Astrocyte (in vitro differentiated cells and primary cell): ENCODE results near the gene DIP2C. TPM values are rescaled to one million over a fixed set of nuclear protein-coding genes. Genes with fewer than 3 reads are reported as not detected.

Source experiments
- DNase-seq: peaks from one replicate; pipeline ENCODE4 v3.0.0-alpha.2; 2010; ENCODE audit warnings: low read depth
- FAIRE-seq: peaks from 2 replicates; lab custom pipeline; 2011; peaks lifted over from hg19 to GRCh38; lab: Jason Lieb, UNC
- H2AFZ ChIP-seq: 2 replicates; pipeline ENCODE4 v1.6.0; 2012; ENCODE audit warnings: low read depth, low read length, inconsistent platforms
- H3K27ac ChIP-seq: 2 replicates; pipeline ENCODE4 v1.5.1; 2011; ENCODE audit warnings: low read depth, low read length, inconsistent platforms
- H3K27me3 ChIP-seq: 2 replicates; pipeline ENCODE4 v1.6.0; 2011; ENCODE audit warnings: low read length, inconsistent platforms; ENCODE audit not compliant: insufficient read depth
- H3K36me3 ChIP-seq: 2 replicates; pipeline ENCODE4 v1.5.1; 2011; ENCODE audit warnings: low read length, inconsistent platforms; ENCODE audit not compliant: insufficient read depth
- H3K4me1 ChIP-seq: 2 replicates; pipeline ENCODE4 v1.5.1; 2011; ENCODE audit warnings: low read length, inconsistent platforms; ENCODE audit not compliant: insufficient read depth
- H3K4me2 ChIP-seq: 2 replicates; pipeline ENCODE4 v1.6.0; 2012; ENCODE audit warnings: low read length, inconsistent platforms
- H3K4me3 ChIP-seq: 2 replicates; pipeline ENCODE4 v1.5.1; 2011; ENCODE audit warnings: low read depth, mild to moderate bottlenecking, low read length, inconsistent platforms; ENCODE audit not compliant: insufficient read depth
- H3K79me2 ChIP-seq: 2 replicates; pipeline ENCODE4 v1.6.0; 2012; ENCODE audit warnings: mild to moderate bottlenecking, low read length, inconsistent platforms; ENCODE audit not compliant: insufficient read depth
- H3K9ac ChIP-seq: 2 replicates; pipeline ENCODE4 v1.6.0; 2012; ENCODE audit warnings: mild to moderate bottlenecking, low read length, inconsistent platforms
- H3K9me3 ChIP-seq: 2 replicates; pipeline ENCODE4 v1.5.1; 2012; ENCODE audit warnings: low read depth, mild to moderate bottlenecking, low read length, inconsistent platforms; ENCODE audit not compliant: insufficient read depth
- H4K20me1 ChIP-seq: 2 replicates; pipeline ENCODE4 v1.6.0; 2012; ENCODE audit warnings: low read length, inconsistent platforms; ENCODE audit not compliant: insufficient read depth
- H3K27ac Mint-ChIP-seq: one replicate; pipeline ENCODE4 v1.8.0; 2021; ENCODE audit warnings: mild to moderate bottlenecking, mixed read lengths; ENCODE audit not compliant: unreplicated experiment
- H3K27me3 Mint-ChIP-seq: one replicate; pipeline ENCODE4 v1.8.0; 2021; ENCODE audit warnings: low read depth, mixed read lengths; ENCODE audit not compliant: unreplicated experiment
- H3K36me3 Mint-ChIP-seq: one replicate; pipeline ENCODE4 v1.8.0; 2021; ENCODE audit warnings: low read depth, mixed read lengths; ENCODE audit not compliant: unreplicated experiment
- H3K4me1 Mint-ChIP-seq: one replicate; pipeline ENCODE4 v1.8.0; 2021; ENCODE audit warnings: low read depth, mixed read lengths; ENCODE audit not compliant: unreplicated experiment
- H3K4me3 Mint-ChIP-seq: one replicate; pipeline ENCODE4 v1.8.0; 2021; ENCODE audit warnings: mild to moderate bottlenecking, moderate library complexity, mixed read lengths; ENCODE audit not compliant: unreplicated experiment
- H3K9me3 Mint-ChIP-seq: one replicate; pipeline ENCODE4 v1.8.0; 2021; ENCODE audit warnings: mild to moderate bottlenecking, mixed read lengths; ENCODE audit not compliant: unreplicated experiment
- CTCF ChIP-seq: IDR thresholded peaks from 2 replicates; pipeline ENCODE4 v1.5.1; 2011; ENCODE audit warnings: low read depth, mild to moderate bottlenecking, inconsistent platforms, low read length, moderate library complexity; ENCODE audit not compliant: insufficient read depth
- EZH2 ChIP-seq: IDR thresholded peaks from 2 replicates; pipeline ENCODE4 v1.6.1; 2012; ENCODE audit warnings: mild to moderate bottlenecking, low read length, inconsistent platforms; ENCODE audit not compliant: insufficient read depth
- total RNA-seq: library from RNA; stranded (reverse); gene quantifications from 2 replicates; pipeline ENCODE4 v1.2.1, GENCODE V29; 2021

Gene DIP2C
- total RNA-seq, 1 donor from 2014 or later: 27.3 TPM

- FAIRE-seq (no peak), DNase-seq (no peak)
- peaks cover 87% of the 10 kb centered on the region for H3K79me2 ChIP-seq
- H3K4me1 Mint-ChIP-seq: peaks cover 26% of the 10 kb centered on the region
- H3K4me1 ChIP-seq: peaks cover 15% of the 10 kb centered on the region
- no peak overlapping the region for H3K27ac ChIP-seq
- TF ChIP-seq EZH2: no peak
- TF ChIP-seq CTCF: no peak
- peaks cover 98% of the 10 kb centered on the region for H4K20me1 ChIP-seq
- no peak overlapping the region for H3K27ac Mint-ChIP-seq
- H3K9me3 ChIP-seq: no peaks in the 10 kb centered on the region
- H3K9ac ChIP-seq: no peak overlapping the region
- H3K36me3 Mint-ChIP-seq: peaks cover 5% of the 10 kb centered on the region
- H3K4me3 Mint-ChIP-seq: no peak overlapping the region
- H3K36me3 ChIP-seq: no peaks in the 10 kb centered on the region
- peaks cover under 1% of the 10 kb centered on the region for H3K9me3 Mint-ChIP-seq
- H3K27me3 Mint-ChIP-seq: no peaks in the 10 kb centered on the region
- H2AFZ ChIP-seq: no peak overlapping the region
- no peaks in the 10 kb centered on the region for H3K27me3 ChIP-seq
- H3K4me2 ChIP-seq: no peak overlapping the region
- no peak overlapping the region for H3K4me3 ChIP-seq
Measured at GRCh38 chr10:497898-498451, 191.5 kb downstream of the DIP2C start.

DNA sequence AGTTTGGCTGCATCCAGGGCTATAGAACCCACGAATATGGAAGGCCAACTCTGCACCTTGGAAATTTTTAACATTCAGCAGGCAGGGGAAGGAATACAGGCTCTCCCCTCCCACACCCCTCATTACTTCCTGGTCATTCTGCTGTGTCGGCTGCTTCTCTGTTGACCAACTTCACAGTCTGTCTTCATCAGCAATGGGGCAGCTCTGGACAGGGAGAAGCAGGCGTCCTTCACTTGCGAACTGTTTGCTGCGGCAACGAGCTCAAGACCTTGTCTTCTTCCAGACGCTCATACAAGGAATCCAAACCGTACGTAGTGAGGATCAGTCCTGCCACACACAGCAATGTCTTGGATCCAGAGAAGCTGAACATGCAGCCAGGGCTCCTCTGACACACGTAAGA, 192.2 kb downstream of the DIP2C start:
- no peaks in the 10 kb centered on the region for H3K27me3 Mint-ChIP-seq
- TF ChIP-seq EZH2 (no peak), CTCF (no peak)
- peaks cover 87% of the 10 kb centered on the region for H3K79me2 ChIP-seq
- no peak overlapping the region for H2AFZ ChIP-seq
- peaks cover 5% of the 10 kb centered on the region for H3K36me3 Mint-ChIP-seq
- no peak overlapping the region for H3K4me3 ChIP-seq
- H3K9me3 ChIP-seq: no peaks in the 10 kb centered on the region
- no peak overlapping the region for H3K9ac ChIP-seq
- H3K4me1 Mint-ChIP-seq: peaks cover 27% of the 10 kb centered on the region
- H3K9me3 Mint-ChIP-seq: no peaks in the 10 kb centered on the region
- no peak overlapping the region for H3K4me2 ChIP-seq
- DNase-seq: no peak
- FAIRE-seq: no peak
- no peak overlapping the region for H3K4me3 Mint-ChIP-seq
- peaks cover 98% of the 10 kb centered on the region for H4K20me1 ChIP-seq
- no peak overlapping the region for H3K27ac ChIP-seq
- no peaks in the 10 kb centered on the region for H3K27me3 ChIP-seq
- no peak overlapping the region for H3K27ac Mint-ChIP-seq
- H3K4me1 ChIP-seq: peaks cover 15% of the 10 kb centered on the region
- no peaks in the 10 kb centered on the region for H3K36me3 ChIP-seq

DNA sequence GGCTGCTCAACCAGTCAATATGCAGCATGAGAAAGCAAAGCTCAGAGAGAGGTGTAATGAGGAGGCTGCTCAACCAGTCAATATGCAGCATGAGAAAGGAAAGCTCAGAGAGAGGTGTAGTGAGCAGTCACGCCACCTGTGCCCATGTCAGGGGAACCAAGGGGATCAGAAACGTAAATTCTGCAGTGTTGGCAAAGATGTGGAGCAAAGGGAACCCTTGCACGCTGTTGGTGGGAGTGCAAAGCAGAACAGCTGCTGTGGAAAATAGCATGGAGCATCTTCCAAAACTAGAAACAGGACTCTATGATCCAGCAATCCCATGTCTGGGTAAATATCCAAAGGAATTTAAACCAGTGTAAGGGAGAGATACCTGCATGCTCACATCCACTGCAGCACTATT, 194.9 kb downstream of the DIP2C start:
- Mint-ChIP-seq H3K4me1 (peaks cover 29% of the 10 kb centered on the region), H3K27me3 (no peaks in the 10 kb centered on the region), H3K27ac (no peak overlapping the region), H3K36me3 (peaks cover 7% of the 10 kb centered on the region), H3K9me3 (no peaks in the 10 kb centered on the region), H3K4me3 (no peak overlapping the region)
- Histone ChIP-seq H3K4me3 (no peak overlapping the region), H3K79me2 (peaks cover 83% of the 10 kb centered on the region), H3K4me1 (peaks cover 14% of the 10 kb centered on the region), H3K9me3 (no peaks in the 10 kb centered on the region), H4K20me1 (peaks cover 94% of the 10 kb centered on the region), H3K27ac (no peak overlapping the region), H3K27me3 (no peaks in the 10 kb centered on the region), H3K36me3 (no peaks in the 10 kb centered on the region), H3K9ac (no peak overlapping the region), H3K4me2 (no peak overlapping the region), H2AFZ (no peak overlapping the region)
- no peak for TF ChIP-seq EZH2
- no peak for TF ChIP-seq CTCF
- FAIRE-seq (no peak), DNase-seq (no peak)
